Activated CD4-positive, CD25-positive, alpha-beta regulatory T cell treated with anti-CD3 and anti-CD28 coated beads, Interleukin-2, amount 50 U/mL, for 72 hours (primary cell): ENCODE measurements around the gene MCRS1.
"Not testable (repeated sequence)": the region's sequence is repeated elsewhere in the genome, so short reads cannot be mapped to it uniquely, and the experiment has no call there.

Source experiments
- DNase-seq: peaks from one replicate; pipeline ENCODE4 v3.0.0; 2021

Gene MCRS1

DNA sequence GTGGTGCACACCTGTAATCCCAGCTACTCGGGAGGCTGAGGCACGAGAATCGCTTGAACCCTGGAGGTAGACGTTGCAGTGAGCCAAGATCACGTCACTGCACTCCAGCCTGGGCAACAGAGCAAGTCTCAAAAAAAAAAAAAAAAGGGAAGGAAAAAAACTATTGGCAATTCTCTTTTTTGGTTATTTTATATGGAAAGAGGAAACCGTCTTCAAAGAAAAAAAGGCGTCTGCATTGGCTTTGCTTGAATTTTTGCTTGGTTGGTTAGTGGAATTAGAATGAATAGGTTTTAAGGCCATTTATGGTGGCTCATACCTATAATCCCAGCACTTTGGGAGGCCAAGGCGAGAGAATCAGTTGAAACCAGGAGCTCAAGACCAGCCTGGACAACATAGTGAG is 58.3 kb downstream of the MCRS1 start:
- DNase-seq, result not testable (repeated sequence)
